Measurements from ENCODE around the gene BEND6.
A peak's percentile ranks its signal among the peaks of the same experiment; 100 is the strongest.

Gene BEND6

DNA sequence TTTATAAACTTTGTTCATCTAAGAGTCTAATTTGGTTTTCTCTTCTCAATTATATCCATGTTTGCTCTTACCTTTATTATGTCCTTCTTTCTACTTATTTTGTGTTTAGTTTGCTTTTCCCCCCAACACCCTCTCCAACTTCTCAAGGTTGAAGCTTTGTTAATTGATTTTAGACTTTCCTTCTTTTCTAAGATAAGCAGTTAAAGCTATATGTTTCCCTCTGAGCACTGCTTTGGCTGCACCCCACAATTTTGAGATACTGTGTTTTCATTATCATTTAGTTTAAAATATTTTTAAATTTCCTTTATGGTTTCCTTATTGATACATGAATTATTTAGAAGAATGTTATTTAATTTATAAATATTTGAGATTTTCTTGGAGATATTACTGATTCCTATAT, 13.9 kb upstream of the BEND6 start:
- DNase-seq (ENCODE audit: low spot score): no peak

- DNase-seq (ENCODE audit: low spot score): no peak
These were observed 10.2 kb upstream of the BEND6 start for GRCh38 chr6:56944661-56945060.

DNA sequence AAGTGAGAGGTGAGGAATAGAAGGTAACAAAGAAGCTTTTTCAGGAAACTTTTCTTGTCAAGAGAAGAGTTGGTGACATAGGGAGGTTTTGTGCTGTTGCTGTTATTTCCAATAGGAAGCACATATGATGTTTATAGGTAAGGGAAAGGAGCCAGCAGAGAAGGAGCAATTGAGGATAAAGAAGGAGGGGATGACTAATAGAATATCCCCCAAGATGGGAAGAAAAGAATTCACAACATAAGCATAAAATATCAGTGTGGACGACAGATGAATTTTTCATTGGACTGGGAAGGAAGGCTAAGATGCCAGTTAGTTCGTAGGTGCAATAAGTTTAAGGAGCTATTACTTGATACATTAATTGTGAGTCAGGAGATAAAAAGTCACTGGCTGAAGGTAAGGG, 8.5 kb upstream of the BEND6 start:
- no peak for DNase-seq (ENCODE audit: low spot score)

- no peak for DNase-seq (ENCODE audit: low spot score)
These were observed 7.0 kb upstream of the BEND6 start for GRCh38 chr6:56947924-56948323.

DNA sequence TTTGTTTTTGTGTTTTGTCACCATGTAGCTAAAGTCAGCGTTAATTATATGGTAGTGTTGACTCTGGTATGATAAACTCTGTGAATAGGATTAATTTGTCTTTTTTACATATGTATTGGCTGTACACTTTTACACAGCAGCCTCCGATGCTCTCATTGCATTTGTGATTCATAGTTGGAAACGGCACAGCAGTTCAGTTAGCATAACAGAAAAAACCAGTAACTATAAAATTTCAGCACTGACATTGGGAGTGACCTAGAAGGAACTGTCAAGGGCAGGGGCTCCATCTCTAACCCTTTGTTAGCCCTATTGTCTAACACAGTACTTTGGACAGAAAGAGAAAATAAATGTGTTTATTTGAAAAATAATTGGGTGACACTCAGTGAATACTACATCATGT, 5.6 kb upstream of the BEND6 start:
- DNase-seq (ENCODE audit: low spot score): no peak

DNA sequence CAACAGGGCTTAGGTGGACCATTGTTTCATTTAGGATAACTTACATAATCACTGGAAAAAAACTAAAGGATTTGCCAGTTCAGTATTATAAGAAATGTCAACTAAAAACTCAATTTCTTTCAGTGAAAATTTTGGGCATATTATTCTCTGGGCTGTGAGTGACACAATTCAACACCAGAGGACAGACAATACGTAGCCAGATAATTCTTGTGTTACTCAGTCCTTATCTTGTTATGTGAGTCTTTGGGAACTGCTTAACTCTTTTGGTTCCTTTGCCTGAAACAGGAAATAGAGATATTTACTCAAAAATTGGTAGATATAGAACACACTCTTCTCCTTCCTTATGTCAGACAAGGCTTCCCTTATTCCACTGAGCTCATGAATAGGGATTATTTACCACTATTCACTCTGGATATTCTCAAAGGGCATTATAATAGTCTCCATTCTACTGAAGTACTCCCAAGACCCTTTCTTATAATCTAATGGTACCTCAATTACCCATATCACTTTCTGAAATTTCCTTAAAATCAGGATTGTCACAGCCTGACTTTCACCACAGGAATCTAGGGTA, 4.9 kb upstream of the BEND6 start:
- no peak for DNase-seq (ENCODE audit: low spot score)

DNA sequence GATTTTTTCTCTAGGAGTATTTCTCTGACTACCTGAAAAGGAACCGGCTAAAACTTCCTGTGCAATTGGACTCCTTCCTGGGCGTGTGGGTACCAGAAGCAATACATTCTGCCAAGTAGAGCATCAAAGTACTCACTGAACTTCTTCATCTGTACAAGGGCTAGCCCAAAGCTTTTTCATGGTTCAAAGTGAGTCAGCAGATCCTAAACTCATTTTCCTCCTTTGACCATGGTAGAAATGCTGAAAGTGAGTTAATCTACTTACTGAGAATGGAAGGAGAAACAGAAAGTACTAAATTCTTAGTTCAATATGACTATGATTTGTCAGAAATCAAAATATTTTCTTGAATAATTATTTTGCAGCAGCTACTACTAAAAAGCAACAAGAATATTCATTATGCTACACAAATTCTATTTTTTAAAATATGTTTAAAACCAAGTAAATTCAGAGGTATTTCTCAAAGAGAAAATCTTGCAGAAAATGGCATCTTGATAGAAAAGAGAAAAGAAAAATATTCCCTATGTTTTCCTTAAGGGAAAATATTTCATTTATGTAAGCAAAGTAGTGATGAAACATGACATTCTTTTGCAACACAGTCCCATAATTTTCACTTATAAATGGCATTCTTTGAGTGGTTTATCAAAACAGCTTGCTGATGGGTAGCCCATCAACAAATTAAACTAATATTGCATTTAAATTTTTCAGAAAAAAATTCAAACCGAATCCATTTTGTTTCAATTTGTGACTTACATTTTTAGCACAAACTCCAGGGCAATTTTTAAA, 3.7 kb upstream of the BEND6 start:
- DNase-seq (ENCODE audit: low spot score): no peak

DNA sequence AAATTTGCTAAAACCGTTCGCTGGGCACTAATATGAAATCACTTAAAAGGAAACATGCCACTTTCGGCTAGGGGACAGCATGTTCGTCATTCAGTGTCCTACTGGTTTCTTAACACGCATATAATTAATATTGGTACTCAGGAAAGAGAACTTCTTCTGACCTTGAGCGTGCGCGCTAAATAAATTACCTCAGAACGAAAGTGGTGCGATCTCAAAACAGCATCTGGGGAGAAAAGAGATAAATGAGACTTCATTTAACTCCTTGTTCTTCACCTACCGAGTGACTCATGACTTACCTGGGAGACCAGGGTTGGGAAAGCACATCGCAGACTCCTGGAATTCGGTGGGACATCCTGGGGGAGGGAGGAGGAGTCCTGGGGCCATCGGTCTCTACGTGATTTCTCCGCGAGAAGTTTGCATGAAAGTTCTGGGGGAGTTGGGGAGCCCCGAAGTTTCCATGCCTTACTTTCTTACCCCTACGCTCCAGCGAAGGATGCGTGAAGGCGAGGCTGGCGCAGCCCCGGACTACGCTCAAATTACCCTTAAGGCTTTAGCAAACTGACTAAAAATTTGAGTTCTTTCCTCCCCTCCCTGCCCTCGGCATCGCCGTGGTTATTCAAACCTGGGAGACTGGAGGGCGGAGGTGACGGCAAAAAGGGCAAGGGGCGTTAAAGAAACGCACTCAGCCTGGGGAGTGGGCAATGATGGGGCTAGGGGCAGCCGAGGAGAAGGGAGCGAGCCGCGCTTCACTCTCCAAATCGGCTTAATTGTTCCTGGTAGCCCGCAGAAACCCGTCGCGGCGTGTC, 1.1 kb upstream of the BEND6 start:
- no peak for DNase-seq (ENCODE audit: low spot score)

DNA sequence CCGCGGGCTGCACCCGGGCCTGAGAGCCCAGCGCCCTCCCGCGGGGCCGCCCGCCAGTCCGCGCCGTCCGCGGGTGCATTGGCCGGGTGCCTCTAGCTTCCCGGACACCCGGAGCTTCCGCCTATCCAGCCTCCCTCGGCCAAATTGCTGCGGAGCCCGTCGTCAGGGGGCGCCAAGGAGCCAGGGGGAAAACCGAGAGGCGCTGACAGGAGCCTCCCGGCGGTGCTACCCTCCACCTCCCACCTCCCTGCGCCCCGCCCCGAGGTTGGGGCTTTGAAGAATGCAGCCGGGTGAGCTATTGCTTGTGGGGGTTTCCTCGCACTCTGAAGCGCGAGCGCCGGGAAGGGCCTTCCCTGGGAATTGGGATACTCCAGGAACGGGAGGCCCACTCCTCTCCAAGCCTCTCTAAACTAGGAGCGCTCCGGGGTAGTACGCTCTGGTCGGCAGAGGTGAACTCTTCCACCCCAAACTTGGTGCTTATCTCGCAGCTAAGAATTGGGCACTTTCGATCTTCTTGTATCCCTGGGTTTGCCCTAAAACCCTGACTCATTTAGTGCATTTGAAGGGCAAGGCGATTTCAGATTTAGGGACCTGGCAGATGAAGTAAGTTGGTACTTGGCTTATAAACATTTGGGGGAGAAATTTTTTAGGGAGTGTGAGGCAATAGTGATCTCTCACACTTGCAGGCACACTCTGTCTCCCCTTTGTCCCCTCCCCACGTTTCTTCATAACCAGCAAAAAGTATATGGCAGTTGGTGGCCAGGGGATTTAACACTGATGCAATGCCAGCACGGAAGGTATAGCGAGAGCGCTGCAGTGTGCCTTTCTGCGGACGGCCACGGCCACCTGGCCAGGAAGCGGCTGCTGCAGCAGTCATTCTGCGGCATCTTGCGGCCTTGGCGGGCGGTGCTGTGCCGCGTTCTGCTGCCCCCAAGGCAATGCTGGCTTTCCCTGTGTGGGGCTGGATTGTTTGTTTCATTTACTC, 556 bp downstream of the BEND6 start:
- peak; percentile 33 for DNase-seq (ENCODE audit: low spot score)

GRCh38 chr6:56956491-56956890, 1.6 kb downstream of the BEND6 start:
- no peak for DNase-seq (ENCODE audit: low spot score)

- no peak for DNase-seq (ENCODE audit: low spot score)
These were observed 2.9 kb downstream of the BEND6 start for GRCh38 chr6:56957856-56958255.

DNA sequence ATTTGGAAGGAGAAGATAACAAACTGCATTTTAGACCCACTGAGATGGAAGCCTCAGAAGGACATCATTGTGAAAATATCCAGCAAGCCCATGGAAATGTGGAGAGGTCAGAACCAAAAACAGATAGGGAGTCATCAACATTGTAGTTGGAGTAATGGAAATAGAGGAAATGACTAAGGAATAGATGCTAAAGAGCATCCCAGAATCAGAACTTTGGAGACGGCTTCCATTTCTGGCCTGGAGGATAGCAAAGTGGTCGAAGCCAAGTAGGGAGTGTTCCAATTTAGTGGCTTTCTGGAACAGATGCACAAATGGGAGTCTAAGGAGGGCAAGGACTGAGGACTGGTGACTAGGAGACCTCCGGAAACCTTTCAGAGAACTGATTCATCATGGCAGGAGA, 3.6 kb downstream of the BEND6 start:
- no peak for DNase-seq (ENCODE audit: low spot score)

DNA sequence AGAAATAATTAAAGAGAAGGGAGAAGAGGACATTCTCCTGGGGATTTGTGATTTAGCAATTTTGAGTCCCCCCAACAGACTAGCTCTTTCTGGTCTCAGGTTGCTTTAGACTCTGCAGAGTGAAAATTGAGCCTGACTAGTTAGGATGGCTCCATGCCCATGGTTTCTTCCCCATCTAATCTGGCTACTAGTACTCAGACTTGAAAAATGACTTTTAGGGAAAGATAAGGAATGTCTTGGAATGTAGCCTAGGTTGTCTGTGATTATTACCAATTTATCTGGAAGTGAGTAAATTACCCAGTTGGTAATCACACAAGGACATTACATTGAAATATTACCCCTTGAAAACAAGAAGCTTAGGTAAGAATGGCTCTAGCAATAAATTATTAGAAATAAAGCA, 4.2 kb downstream of the BEND6 start:
- DNase-seq (ENCODE audit: low spot score): no peak

DNA sequence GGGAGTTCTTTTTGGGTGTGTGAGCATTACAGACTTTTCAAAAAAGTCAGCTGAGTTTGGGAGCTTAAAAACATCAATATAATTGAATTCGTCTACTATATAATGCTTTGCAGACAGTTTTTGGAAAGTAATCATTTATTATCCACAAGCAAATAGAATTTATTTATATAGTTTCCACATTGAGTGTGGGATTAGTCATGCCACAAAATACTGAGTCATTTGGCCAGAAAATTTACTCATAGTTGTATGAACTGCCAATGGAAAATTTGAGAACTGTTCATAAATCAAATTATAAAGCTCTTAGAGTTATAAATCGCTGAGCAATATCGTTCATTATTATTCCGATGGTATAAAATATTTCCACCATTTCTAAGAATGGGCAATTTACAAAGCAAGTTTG, 5.0 kb downstream of the BEND6 start:
- DNase-seq (ENCODE audit: low spot score): no peak

- DNase-seq (ENCODE audit: low spot score): no peak
These were observed 6.2 kb downstream of the BEND6 start for GRCh38 chr6:56961151-56961550.

DNA sequence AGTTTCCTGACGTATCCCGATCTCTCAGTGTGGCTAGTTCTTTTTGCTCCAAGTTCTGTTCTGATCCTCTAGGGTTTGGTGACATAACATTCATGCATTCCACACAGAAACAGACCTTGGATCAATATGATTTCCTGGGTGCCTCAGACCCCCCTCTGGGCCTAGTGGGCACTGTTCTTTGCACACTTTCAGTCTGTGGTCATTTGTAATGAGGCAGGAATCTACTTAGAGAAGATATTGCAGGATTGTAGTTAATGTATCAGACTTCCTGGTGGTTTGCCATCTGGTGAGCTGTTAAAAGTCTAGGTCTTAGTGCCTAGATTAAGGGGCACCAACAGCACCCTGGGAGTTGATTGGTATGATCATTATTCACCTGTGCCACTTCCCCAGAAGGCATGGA, 7.5 kb downstream of the BEND6 start:
- no peak for DNase-seq (ENCODE audit: low spot score)

- no peak for DNase-seq (ENCODE audit: low spot score)
These were observed 8.1 kb downstream of the BEND6 start for GRCh38 chr6:56963043-56963442.

GRCh38 chr6:56963793-56964192, 8.9 kb downstream of the BEND6 start:
- no peak for DNase-seq (ENCODE audit: low spot score)

DNA sequence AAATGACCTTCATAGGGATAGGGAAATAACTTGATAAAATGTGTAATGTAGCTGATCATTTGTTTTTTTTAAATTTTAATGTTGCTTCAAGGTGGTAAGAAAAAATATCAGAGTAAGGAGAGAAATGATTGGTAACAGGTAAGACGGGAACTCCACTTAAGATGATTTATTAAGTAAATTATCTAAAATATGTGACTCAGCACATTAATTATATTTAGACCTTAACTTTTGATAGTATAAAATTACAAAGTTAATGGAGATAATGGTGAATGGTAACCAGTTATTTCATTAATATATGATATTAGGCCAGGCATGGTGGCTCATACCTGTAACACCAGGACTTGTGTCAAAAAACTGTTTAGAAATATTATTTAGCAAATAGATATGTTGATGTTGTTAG, 10.2 kb downstream of the BEND6 start:
- DNase-seq (ENCODE audit: low spot score): no peak

- no peak for DNase-seq (ENCODE audit: low spot score)
These were observed 15.9 kb downstream of the BEND6 start for GRCh38 chr6:56970849-56971248.

DNA sequence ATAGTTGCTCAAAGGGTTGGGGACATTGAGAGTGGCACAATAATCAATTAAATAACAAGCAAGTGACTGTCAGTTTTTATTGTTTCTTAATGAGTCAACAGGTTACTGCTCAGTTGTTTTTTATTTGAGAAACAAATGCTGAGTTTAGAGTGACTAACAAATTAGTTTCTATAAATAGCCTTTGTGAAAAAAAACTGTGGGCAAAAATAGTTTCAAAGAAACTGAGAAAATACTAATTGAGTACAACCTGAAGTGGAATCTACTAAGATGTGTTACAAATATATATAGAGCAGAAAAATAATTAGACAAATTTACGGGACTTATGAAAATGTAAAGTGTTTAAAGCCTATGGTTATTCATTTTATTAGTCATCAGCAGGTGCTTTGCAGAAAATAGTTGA, 22.3 kb downstream of the BEND6 start:
- no peak for DNase-seq (ENCODE audit: low spot score)

- no peak for DNase-seq (ENCODE audit: low spot score)
These were observed 23.6 kb downstream of the BEND6 start for GRCh38 chr6:56978530-56978929.

All from CD4-positive, alpha-beta T cell treated with Interleukin-15 for 4 hours (primary cell).